MM.1S (cell line): ENCODE results near the gene LHFPL2.

Experiments
- DNase-seq: peaks from one replicate; pipeline ENCODE4 v3.0.0-alpha.2; 2015
- H2AFZ ChIP-seq: fragments of 300-600 bp; sonication (generic); 2 replicates; pipeline ENCODE4 v1.6.0; 2016; ENCODE audit warnings: antibody characterized with exemption, low read length
- H3F3A ChIP-seq: fragments of 300-600 bp; sonication (generic); 2 replicates; pipeline ENCODE4 v1.6.1; 2016; ENCODE audit warnings: mild to moderate bottlenecking, antibody characterized with exemption, low read length, moderate library complexity, mixed read lengths; ENCODE audit not compliant: insufficient read depth
- H3K27ac ChIP-seq: fragments of 300-600 bp; sonication (generic); 2 replicates; pipeline ENCODE4 v1.5.1; 2016; ENCODE audit warnings: mild to moderate bottlenecking, low read length
- H3K27me3 ChIP-seq: fragments of 300-600 bp; sonication (generic); replicated peaks from 2 replicates; pipeline ENCODE4 v1.6.0; 2016; ENCODE audit warnings: low read length; ENCODE audit not compliant: insufficient read depth
- H3K36me3 ChIP-seq: fragments of 300-600 bp; sonication (generic); replicated peaks from 2 replicates; pipeline ENCODE4 v1.6.1; 2016; ENCODE audit warnings: mild to moderate bottlenecking, low read length, mixed read lengths; ENCODE audit not compliant: insufficient read depth
- H3K4me1 ChIP-seq: fragments of 300-600 bp; sonication (generic); 2 replicates; pipeline ENCODE4 v1.6.1; 2016; ENCODE audit warnings: low read length, mixed read lengths
- H3K4me2 ChIP-seq: fragments of 300-600 bp; sonication (generic); 2 replicates; pipeline ENCODE4 v1.6.0; 2016; ENCODE audit warnings: low read depth, low read length
- H3K4me3 ChIP-seq: fragments of 300-600 bp; sonication (generic); 2 replicates; pipeline ENCODE4 v1.5.1; 2016; ENCODE audit warnings: low read length, mixed read lengths
- H3K79me2 ChIP-seq: fragments of 300-600 bp; sonication (generic); 2 replicates; pipeline ENCODE4 v1.6.1; 2016; ENCODE audit warnings: mixed run types, low read length, mixed read lengths
- H3K9ac ChIP-seq: fragments of 300-600 bp; sonication (generic); 2 replicates; pipeline ENCODE4 v1.6.1; 2016; ENCODE audit warnings: low read length, mixed read lengths
- H3K9me2 ChIP-seq: fragments of 300-600 bp; sonication (generic); replicated peaks from 2 replicates; pipeline ENCODE4 v1.6.1; 2016; ENCODE audit warnings: mild to moderate bottlenecking, low read length, mixed read lengths; ENCODE audit not compliant: insufficient read depth
- H3K9me3 ChIP-seq: fragments of 300-600 bp; sonication (generic); replicated peaks from 2 replicates; pipeline ENCODE4 v1.6.1; 2016; ENCODE audit warnings: mild to moderate bottlenecking, low read length, mixed read lengths; ENCODE audit not compliant: insufficient read depth
- H4K20me1 ChIP-seq: fragments of 300-600 bp; sonication (generic); 2 replicates; pipeline ENCODE4 v1.6.1; 2016; ENCODE audit warnings: mild to moderate bottlenecking, low read length, moderate library complexity, mixed read lengths; ENCODE audit not compliant: insufficient read depth
- EZH2 ChIP-seq: fragments of 300-600 bp; sonication (generic); optimal IDR thresholded peaks from 2 replicates; pipeline ENCODE3; 2017; ENCODE audit warnings: low read depth, mild to moderate bottlenecking, antibody characterized with exemption, low read length, mixed read lengths
- EZH2phosphoT487 ChIP-seq: fragments of 300-600 bp; sonication (generic); IDR thresholded peaks from 2 replicates; pipeline ENCODE4 v1.6.1; 2018; ENCODE audit warnings: antibody characterized with exemption, low read length
- TF ChIP-seq, protein P1 (sequence below): fragments of 300-600 bp; sonication (generic); IDR thresholded peaks from 2 replicates; pipeline ENCODE4 v1.5.1; 2016; ENCODE audit warnings: antibody characterized with exemption, low read length, mixed read lengths

The LHFPL2 gene

DNA sequence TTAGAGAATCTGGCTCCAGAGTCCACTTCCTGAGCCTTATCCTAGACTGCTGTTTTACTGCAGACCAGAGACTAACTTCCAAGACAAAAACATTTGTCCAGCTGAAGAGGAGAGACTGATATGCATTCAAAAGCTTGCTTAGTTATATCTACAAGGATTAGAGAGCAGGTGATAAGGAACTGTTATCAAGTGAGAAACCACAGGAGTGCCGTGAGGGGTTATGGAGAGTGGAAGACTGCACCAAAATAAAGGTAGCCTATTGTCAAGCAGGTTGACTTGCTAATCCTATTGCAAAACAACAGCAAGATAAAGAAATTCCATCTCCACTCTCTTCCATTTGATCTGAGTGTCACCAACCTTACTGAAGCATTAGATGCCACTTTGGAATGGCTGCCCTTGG, 149.1 kb downstream of the LHFPL2 start:
- no peaks in the 10 kb centered on the region for H3K36me3 ChIP-seq
- no peak overlapping the region for H3K4me2 ChIP-seq
- no peak for DNase-seq

DNA sequence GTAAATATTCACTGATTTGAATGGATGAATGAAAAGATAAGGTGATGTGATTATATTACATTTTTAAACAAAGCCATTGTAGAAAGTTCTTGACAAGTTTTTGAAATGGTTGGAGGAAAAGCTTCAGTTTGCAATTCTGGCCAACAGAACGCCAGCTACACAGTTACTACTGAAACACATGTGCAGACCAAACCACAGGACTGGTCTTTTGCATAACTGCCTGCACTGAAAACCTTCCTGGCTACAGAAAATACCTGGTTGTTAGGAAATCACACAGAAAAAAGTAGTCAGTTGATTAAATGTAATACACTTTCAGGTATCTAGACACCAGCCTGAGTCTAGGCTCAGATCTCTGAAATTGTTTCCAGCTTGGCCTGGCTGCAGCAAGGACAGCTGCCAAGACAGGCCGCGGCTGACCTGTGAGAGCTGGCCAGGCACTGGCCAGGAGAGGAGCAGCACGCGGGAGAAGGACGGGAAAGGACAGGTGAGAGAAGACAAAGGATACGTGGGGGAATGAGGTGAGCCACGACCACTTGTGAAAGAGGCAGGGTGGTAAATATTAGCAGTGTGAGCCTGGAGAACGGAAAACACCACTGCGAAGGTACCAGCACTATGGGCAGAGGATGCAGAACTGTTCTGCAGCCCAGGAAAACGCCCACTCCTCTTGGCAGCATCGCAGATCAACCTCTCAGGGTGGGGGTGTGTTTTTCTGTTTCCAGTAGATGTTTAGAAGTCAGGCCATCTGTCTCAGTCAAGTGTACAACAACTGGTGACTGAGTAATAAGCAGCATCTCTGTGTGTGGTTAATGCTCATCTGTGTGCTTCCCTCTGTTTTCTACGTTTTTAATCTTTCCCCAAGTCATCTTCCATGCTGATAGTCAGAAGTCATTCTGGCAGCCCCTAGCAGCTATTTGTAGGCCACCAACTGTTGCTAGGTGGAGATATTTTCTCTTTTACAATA, 150.7 kb downstream of the LHFPL2 start:
- Histone ChIP-seq H3K27me3 (no peaks in the 10 kb centered on the region), H3K79me2 (no peaks in the 10 kb centered on the region), H3K27ac (peak overlapping the region; percentile 5; the same call in 1 of the 2 replicates), H3K9ac (no peak overlapping the region), H3K4me3 (no peak overlapping the region), H3K4me1 (peaks cover 17% of the 10 kb centered on the region), H3K4me2 (no peak overlapping the region), H3F3A (no peaks in the 10 kb centered on the region), H2AFZ (no peak overlapping the region), H3K9me2 (no peaks in the 10 kb centered on the region), H3K36me3 (no peaks in the 10 kb centered on the region), H4K20me1 (no peaks in the 10 kb centered on the region), H3K9me3 (no peaks in the 10 kb centered on the region)
- peak; percentile 36 for DNase-seq
- TF ChIP-seq, protein P1, sequence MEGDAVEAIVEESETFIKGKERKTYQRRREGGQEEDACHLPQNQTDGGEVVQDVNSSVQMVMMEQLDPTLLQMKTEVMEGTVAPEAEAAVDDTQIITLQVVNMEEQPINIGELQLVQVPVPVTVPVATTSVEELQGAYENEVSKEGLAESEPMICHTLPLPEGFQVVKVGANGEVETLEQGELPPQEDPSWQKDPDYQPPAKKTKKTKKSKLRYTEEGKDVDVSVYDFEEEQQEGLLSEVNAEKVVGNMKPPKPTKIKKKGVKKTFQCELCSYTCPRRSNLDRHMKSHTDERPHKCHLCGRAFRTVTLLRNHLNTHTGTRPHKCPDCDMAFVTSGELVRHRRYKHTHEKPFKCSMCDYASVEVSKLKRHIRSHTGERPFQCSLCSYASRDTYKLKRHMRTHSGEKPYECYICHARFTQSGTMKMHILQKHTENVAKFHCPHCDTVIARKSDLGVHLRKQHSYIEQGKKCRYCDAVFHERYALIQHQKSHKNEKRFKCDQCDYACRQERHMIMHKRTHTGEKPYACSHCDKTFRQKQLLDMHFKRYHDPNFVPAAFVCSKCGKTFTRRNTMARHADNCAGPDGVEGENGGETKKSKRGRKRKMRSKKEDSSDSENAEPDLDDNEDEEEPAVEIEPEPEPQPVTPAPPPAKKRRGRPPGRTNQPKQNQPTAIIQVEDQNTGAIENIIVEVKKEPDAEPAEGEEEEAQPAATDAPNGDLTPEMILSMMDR = no peak
- no peak for TF ChIP-seq EZH2phosphoT487

More for the DNA sequence above, 149.1 kb downstream of the LHFPL2 start:
- no peak overlapping the region for H3K9ac ChIP-seq
- peaks cover 17% of the 10 kb centered on the region for H3K4me1 ChIP-seq
- H3K27ac ChIP-seq = no peak overlapping the region
- no peaks in the 10 kb centered on the region for H4K20me1 ChIP-seq
- H3K9me3 ChIP-seq = no peaks in the 10 kb centered on the region
- no peaks in the 10 kb centered on the region for H3F3A ChIP-seq
- H3K27me3 ChIP-seq = no peaks in the 10 kb centered on the region
- H2AFZ ChIP-seq = no peak overlapping the region
- TF ChIP-seq EZH2phosphoT487 = no peak
- no peaks in the 10 kb centered on the region for H3K9me2 ChIP-seq
- H3K4me3 ChIP-seq = no peak overlapping the region
- no peaks in the 10 kb centered on the region for H3K79me2 ChIP-seq

DNA sequence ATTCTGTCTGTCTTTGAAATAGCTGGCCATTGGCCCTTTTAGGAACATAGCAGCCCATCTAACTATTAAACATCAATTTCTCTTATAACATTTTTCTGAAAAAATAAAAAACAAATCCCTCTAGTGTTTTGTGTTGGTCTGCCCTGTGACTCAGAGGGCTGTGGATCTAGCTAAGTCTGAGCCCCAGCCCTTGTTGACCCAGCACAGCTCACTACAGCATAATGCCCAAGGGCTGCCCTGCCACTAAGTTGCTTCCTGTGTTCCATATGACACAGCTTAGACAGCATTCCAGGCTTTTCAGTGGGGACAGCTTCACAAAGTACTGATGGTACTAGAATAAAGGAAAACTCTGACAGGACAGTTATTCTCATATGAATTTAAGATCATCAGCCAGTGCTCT, 152.2 kb downstream of the LHFPL2 start:
- H3K27me3 ChIP-seq = no peaks in the 10 kb centered on the region
- no peaks in the 10 kb centered on the region for H3K79me2 ChIP-seq
- peaks cover 17% of the 10 kb centered on the region for H3K4me1 ChIP-seq
- no peak overlapping the region for H3K27ac ChIP-seq
- no peak overlapping the region for H3K4me3 ChIP-seq
- TF ChIP-seq, protein P1 = no peak
- TF ChIP-seq EZH2phosphoT487 (no peak), EZH2 (no peak)
- no peak overlapping the region for H2AFZ ChIP-seq
- H4K20me1 ChIP-seq = no peaks in the 10 kb centered on the region
- no peak overlapping the region for H3K4me2 ChIP-seq
- DNase-seq = no peak
- no peaks in the 10 kb centered on the region for H3K9me3 ChIP-seq
- no peaks in the 10 kb centered on the region for H3K9me2 ChIP-seq
- H3K36me3 ChIP-seq = no peaks in the 10 kb centered on the region
- no peak overlapping the region for H3K9ac ChIP-seq
- no peaks in the 10 kb centered on the region for H3F3A ChIP-seq

DNA sequence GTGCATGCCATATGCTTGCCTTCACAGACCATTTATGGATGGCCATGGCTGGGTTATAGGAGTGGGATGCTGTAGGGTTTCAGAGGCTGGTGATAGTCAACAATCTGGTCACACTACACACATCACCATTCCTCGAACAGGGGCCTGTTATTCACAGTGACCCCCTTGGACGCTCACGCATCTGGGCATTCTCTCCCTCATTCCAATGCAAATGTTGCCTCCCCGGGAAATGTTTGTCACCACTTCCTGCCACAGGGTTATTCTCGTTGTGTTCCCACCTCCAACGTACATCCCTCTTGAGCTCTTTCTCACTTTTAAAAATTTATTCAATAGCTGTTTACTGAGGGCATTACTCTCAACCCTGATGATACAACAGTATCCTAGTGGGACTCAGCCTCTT, 152.8 kb downstream of the LHFPL2 start:
- H3K27ac ChIP-seq = no peak overlapping the region
- DNase-seq = no peak
- TF ChIP-seq EZH2 (no peak), EZH2phosphoT487 (no peak)
- TF ChIP-seq, protein P1 = no peak
- no peaks in the 10 kb centered on the region for H3K27me3 ChIP-seq
- H3K36me3 ChIP-seq = no peaks in the 10 kb centered on the region
- no peaks in the 10 kb centered on the region for H3K79me2 ChIP-seq
- no peak overlapping the region for H3K9ac ChIP-seq
- H3K4me1 ChIP-seq = peaks cover 17% of the 10 kb centered on the region
- H3K9me2 ChIP-seq = no peaks in the 10 kb centered on the region
- H2AFZ ChIP-seq = no peak overlapping the region
- H4K20me1 ChIP-seq = no peaks in the 10 kb centered on the region
- no peaks in the 10 kb centered on the region for H3K9me3 ChIP-seq
- H3K4me2 ChIP-seq = no peak overlapping the region
- H3F3A ChIP-seq = no peaks in the 10 kb centered on the region
- no peak overlapping the region for H3K4me3 ChIP-seq
